ENCODE data around the gene ACSS1.

Gene ACSS1

DNA sequence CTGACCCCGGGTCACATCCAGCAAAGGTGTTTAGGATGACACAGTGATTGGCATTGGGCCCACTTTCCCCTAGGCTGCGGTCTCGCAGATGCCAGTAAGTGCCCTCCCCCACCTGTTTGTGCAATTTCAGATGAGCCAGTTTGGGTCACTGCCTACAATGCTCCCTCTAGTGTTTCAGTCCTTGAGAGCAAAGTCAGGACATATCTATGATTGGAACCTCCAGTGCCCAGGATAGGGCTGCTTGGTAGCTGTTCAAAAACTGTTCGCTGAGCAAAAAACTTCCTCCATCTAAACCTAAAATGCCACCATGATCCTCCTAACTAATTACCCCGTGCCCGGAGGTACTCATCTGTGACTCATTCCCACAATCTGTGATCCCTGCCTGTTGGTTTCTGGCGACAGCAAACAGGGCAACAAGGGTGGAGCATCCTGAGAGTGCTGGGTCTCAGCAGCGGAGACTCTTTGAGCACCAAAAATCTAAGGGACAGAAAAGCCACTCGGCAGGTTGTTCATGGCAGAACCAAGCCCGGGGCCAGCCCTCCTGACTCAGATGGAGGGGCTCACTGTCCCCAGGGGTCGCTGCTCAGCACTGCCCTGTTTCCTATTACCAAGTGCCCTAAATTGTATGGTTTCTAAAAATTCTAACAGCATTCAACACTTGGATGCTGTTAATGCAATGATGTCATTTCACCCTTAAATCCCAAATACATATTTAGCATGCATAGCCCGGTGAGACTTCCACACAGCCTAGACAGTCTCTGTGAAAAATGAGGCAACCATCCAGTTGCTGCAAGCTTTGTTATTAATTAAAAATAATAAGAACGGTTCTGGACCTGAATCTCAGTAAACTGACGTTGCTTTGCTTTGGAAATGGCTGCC is 19.0 kb upstream of the ACSS1 start:
- TF ChIP-seq ARNT (IDR thresholded peaks at IDR 0.05) (no peak), CTBP1 (IDR thresholded peaks at IDR 0.05; ENCODE audit: borderline replicate concordance) (no peak), LEF1 (IDR thresholded peaks at IDR 0.05; ENCODE audit: borderline replicate concordance) (no peak), HDGF (IDR thresholded peaks at IDR 0.05; ENCODE audit: borderline replicate concordance) (no peak), BHLHE40 (IDR thresholded peaks at IDR 0.05; ENCODE audit: borderline replicate concordance) (no peak), ZNF384 (IDR thresholded peaks at IDR 0.05) (no peak)
- peak; percentile 34 for DNase-seq (ENCODE audit: extremely low spot score)
- CTCF ChIA-PET = no interaction called here
- POLR2A ChIA-PET = no interaction called here

DNA sequence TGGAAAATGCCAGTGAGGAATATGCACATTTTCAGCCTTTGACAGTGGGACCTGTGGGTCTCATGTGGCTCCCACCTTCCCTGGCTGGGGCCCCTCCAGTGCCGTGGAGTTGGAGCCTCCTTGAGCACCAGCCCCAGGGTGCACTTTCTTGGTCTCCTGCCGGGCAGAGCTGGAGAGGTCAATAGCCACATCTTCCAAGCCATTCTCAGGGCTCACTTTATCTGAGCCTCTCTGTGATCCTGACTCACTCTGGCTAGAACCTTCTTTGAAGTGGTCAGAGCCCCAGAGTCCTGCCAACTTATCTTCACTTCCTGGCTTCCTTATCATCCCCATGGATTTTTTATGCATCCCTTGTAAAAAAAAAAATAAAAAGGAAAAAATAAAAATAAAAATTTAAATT is 18.3 kb upstream of the ACSS1 start:
- no peak for DNase-seq (ENCODE audit: extremely low spot score)
- TF ChIP-seq, protein P1, sequence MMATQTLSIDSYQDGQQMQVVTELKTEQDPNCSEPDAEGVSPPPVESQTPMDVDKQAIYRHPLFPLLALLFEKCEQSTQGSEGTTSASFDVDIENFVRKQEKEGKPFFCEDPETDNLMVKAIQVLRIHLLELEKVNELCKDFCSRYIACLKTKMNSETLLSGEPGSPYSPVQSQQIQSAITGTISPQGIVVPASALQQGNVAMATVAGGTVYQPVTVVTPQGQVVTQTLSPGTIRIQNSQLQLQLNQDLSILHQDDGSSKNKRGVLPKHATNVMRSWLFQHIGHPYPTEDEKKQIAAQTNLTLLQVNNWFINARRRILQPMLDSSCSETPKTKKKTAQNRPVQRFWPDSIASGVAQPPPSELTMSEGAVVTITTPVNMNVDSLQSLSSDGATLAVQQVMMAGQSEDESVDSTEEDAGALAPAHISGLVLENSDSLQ (IDR thresholded peaks at IDR 0.05) = no peak
- TF ChIP-seq FOXA1 (IDR thresholded peaks at IDR 0.05) (no peak), LEF1 (IDR thresholded peaks at IDR 0.05; ENCODE audit: borderline replicate concordance) (no peak), BHLHE40 (IDR thresholded peaks at IDR 0.05; ENCODE audit: borderline replicate concordance) (no peak), SP1 (IDR thresholded peaks at IDR 0.05) (no peak), HDGF (IDR thresholded peaks at IDR 0.05; ENCODE audit: borderline replicate concordance) (no peak), FOXM1 (IDR thresholded peaks at IDR 0.05; ENCODE audit: borderline replicate concordance) (no peak)
- CTCF ChIA-PET = no interaction called here
- POLR2A ChIA-PET = no interaction called here

DNA sequence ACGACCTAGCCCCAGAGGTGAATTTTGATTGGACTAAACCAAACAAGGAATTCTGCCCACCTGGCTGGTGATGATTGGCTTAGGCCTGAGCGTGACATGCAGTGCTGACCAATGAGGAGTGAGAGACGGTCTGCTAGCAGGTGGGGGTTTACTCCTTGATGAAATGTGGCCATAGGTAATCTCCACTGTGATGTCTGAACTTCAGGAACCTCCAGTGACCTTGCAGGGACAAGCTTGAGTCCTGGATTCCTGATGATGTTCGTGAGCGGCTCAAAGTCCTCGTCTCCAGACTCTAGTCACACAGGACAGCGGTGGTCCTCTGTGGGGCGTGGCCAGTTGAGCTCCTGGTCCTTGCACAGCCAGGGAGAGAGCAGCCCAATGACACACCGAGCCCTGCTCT is 15.6 kb upstream of the ACSS1 start:
- CTCF ChIA-PET = no interaction called here
- DNase-seq (ENCODE audit: extremely low spot score) = no peak
- POLR2A ChIA-PET = no interaction called here
- TF ChIP-seq ELF4 (IDR thresholded peaks at IDR 0.05) (no peak), FOXK2 (IDR thresholded peaks at IDR 0.05) (no peak), BHLHE40 (IDR thresholded peaks at IDR 0.05; ENCODE audit: borderline replicate concordance) (no peak), ZNF384 (IDR thresholded peaks at IDR 0.05) (no peak), HDGF (IDR thresholded peaks at IDR 0.05; ENCODE audit: borderline replicate concordance) (no peak), TARDBP (IDR thresholded peaks at IDR 0.05) (no peak), FOXM1 (IDR thresholded peaks at IDR 0.05; ENCODE audit: borderline replicate concordance) (no peak), FOXA1 (IDR thresholded peaks at IDR 0.05) (no peak), SP1 (IDR thresholded peaks at IDR 0.05) (no peak), NFRKB (IDR thresholded peaks at IDR 0.05) (no peak), SUZ12 (IDR thresholded peaks at IDR 0.05) (no peak), LEF1 (IDR thresholded peaks at IDR 0.05; ENCODE audit: borderline replicate concordance) (no peak), CTBP1 (IDR thresholded peaks at IDR 0.05; ENCODE audit: borderline replicate concordance) (no peak), ARNT (IDR thresholded peaks at IDR 0.05) (no peak), L3MBTL2 (conservative IDR thresholded peaks at IDR 0.05) (no peak)
- TF ChIP-seq, protein P1 (IDR thresholded peaks at IDR 0.05) = no peak

DNA sequence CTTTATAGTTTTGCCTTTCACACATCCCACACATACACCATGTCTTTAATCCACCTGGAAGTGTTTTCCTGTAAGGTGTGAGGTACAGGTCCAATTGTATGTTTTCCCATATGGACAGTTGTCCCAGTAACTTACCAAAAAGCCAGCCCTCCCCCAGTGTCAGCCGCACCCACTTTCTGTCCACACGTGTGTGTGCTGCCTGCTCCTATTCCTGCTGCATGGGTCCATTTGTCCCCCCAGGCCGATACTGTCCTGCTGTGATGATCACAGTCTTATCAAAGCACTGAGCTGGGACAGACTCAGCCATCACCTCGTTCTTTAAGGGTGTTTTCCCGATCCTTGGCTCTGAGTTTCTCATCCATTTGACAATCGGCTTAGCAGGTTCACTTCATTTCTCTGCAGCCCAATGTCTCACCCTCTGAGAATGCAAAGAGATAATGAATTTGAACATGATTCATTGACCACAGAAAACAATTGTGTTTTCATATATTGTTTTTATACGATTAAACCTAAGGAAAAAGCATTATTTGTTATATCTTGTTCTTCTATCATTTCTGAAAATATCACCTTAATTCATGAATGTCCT is 14.4 kb upstream of the ACSS1 start:
- TF ChIP-seq FOXK2 (IDR thresholded peaks at IDR 0.05) = no peak
- no peak for TF ChIP-seq BHLHE40 (IDR thresholded peaks at IDR 0.05; ENCODE audit: borderline replicate concordance)
- ChIA-PET CTCF (no interaction called here), POLR2A (no interaction called here)
- DNase-seq (ENCODE audit: extremely low spot score) = no peak

DNA sequence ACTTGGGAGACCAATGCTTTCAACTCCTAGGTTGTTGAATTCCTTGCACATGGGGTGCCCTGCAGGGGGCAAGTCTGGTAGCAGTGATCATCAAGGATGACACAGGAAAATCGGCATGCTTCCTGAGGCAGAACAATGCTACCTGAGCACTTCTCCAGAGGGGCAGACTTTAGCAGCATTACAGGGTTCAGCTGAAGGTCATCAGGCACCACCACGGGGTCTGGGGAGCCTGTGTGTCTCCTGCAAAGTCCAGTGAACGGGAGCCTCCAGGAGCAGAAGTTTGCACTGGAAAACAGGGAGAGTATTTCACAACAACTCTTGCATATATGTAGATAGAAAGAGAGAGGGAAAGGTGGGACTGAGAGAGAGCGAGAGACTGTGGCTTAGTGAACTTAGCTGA is 13.8 kb upstream of the ACSS1 start:
- ChIA-PET CTCF (no interaction called here), POLR2A (no interaction called here)
- no peak for DNase-seq (ENCODE audit: extremely low spot score)
- TF ChIP-seq LEF1 (IDR thresholded peaks at IDR 0.05; ENCODE audit: borderline replicate concordance) (no peak), NFRKB (IDR thresholded peaks at IDR 0.05) (no peak), BHLHE40 (IDR thresholded peaks at IDR 0.05; ENCODE audit: borderline replicate concordance) (no peak), ELF4 (IDR thresholded peaks at IDR 0.05) (no peak), FOXM1 (IDR thresholded peaks at IDR 0.05; ENCODE audit: borderline replicate concordance) (no peak)
- TF ChIP-seq, protein P1 (IDR thresholded peaks at IDR 0.05) = no peak

DNA sequence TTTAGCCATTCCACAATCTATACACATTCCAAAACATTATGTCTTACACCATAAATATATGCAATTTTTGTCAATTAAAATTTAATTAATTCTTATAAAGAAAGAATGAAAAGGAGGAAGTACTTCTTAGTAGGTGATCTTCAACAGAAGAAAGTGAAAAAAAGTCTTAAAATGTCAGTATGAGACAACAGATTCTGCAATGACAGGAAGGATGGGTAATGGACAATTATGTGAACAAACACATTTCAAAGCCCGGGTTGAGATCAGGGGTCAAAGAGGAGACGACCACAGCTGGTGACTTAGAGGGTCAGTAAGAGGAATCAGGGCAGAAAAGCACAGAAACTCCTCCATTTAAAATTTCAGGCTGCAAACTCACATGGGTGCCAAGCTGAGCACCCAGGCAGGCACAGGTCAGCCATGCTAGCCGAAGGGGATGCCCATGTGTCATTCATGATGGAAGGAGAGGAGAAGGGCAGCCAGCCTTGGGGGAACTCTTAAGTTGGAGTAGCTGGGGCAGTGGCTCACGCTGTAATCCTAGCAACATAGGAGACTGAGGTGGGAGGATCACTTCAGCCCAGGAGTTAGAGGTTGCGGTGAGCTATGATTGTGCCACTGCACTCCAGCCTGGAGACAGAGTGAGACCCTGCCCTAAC is 13.0 kb upstream of the ACSS1 start:
- ChIA-PET POLR2A (no interaction called here), CTCF (no interaction called here)
- TF ChIP-seq ZNF384 (IDR thresholded peaks at IDR 0.05) = no peak
- no peak for TF ChIP-seq BHLHE40 (IDR thresholded peaks at IDR 0.05; ENCODE audit: borderline replicate concordance)
- TF ChIP-seq CTBP1 (IDR thresholded peaks at IDR 0.05; ENCODE audit: borderline replicate concordance) = no peak
- TF ChIP-seq, protein P1 (IDR thresholded peaks at IDR 0.05) = no peak
- no peak for TF ChIP-seq FOXM1 (IDR thresholded peaks at IDR 0.05; ENCODE audit: borderline replicate concordance)
- TF ChIP-seq FOXA1 (IDR thresholded peaks at IDR 0.05) = no peak
- no peak for TF ChIP-seq LEF1 (IDR thresholded peaks at IDR 0.05; ENCODE audit: borderline replicate concordance)
- no peak for TF ChIP-seq ELF4 (IDR thresholded peaks at IDR 0.05)
- no peak for TF ChIP-seq ARNT (IDR thresholded peaks at IDR 0.05)
- DNase-seq (ENCODE audit: extremely low spot score) = no peak

Measured in HEK293T (cell line).